Measurements from ENCODE around the gene ADRM1.

GRCh38 chr20:62334881-62335280, 32.1 kb downstream of the ADRM1 start:
- TF ChIP-seq, protein P1, sequence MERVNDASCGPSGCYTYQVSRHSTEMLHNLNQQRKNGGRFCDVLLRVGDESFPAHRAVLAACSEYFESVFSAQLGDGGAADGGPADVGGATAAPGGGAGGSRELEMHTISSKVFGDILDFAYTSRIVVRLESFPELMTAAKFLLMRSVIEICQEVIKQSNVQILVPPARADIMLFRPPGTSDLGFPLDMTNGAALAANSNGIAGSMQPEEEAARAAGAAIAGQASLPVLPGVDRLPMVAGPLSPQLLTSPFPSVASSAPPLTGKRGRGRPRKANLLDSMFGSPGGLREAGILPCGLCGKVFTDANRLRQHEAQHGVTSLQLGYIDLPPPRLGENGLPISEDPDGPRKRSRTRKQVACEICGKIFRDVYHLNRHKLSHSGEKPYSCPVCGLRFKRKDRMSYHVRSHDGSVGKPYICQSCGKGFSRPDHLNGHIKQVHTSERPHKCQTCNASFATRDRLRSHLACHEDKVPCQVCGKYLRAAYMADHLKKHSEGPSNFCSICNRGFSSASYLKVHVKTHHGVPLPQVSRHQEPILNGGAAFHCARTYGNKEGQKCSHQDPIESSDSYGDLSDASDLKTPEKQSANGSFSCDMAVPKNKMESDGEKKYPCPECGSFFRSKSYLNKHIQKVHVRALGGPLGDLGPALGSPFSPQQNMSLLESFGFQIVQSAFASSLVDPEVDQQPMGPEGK (CRISPR knock-in tag; IDR thresholded peaks at IDR 0.05; ENCODE audit: borderline replicate concordance), result no peak
- no peak for TF ChIP-seq ZFP30 (CRISPR knock-in tag; IDR thresholded peaks at IDR 0.05)
- no peak for TF ChIP-seq PPARA (CRISPR knock-in tag; IDR thresholded peaks at IDR 0.05; ENCODE audit: borderline replicate concordance)

Data from SK-N-SH treated with all-trans-retinoic acid at 6 μM for 48 hours (cell line).